Iris pigment epithelial cell (primary cell): ENCODE data around the gene FPGS.
"Not testable (repeated sequence)": the region's sequence is repeated elsewhere in the genome, so short reads cannot be mapped to it uniquely, and the experiment has no call there.

ENCODE experiments used
- DNase-seq: peaks from one replicate; pipeline ENCODE4 v3.0.0-alpha.2; 2011; ENCODE audit warnings: low read depth

Gene FPGS

GRCh38 chr9:127802576-127803443 lies at the start of gene FPGS:
FPGS (plus strand) TSS chr9:127802882; CDS start chr9:127802925, 43 bp downstream.
- DNase-seq = peak; percentile 79

- no peak for DNase-seq
Measured at GRCh38 chr9:127753148-127753547, 49.5 kb upstream of the FPGS start.

- no peak for DNase-seq
Measured at GRCh38 chr9:127753622-127754021, 49.1 kb upstream of the FPGS start.

DNA sequence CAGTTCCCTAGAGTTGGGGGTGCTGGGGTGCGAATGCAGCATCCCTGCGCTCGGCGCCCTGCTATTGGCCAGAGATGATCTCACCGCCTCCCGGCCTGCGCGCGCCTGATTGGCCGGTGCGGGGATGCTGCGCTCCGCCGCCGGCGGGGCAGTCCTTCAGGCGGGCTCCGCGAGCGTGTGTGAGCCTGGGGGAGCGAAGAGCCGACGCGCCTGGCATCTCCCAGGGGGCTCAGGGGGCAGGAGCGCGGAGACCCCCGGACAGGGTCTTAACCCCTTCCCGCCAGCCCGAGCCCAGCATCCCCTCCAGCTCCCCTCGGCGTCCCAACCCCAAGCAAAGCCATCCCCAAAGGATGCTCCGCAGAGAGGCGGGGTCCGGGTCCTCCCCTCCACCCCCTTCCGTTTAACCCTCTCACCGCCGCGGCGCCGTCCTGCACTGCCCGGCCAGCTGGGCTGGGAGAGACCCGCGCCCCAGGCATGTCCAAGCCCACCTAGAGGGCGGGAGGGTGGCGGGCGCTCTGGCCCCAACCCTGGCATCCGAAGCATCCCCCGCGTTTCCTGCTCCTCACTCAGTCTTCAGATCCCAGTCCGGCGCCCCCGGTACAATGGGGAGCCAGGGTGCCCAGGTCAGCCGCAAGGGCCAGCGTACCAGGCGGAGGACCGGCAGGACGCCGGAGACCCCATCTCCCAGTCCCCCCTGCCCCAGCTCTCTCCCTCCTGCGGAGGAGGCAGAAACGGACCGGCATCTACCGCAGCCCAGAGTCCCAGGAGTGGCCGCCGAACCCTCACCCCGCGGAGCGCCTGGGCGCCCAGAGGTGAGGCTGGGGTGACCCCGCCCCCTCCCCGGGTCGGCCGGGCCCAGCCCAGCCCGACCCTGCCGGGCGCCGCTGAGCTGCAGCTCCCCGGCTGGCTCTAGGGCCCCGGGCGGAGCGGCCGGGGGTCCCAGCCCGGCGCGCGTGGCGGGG lies 48.3 kb upstream of the FPGS start:
- DNase-seq = no peak

DNA sequence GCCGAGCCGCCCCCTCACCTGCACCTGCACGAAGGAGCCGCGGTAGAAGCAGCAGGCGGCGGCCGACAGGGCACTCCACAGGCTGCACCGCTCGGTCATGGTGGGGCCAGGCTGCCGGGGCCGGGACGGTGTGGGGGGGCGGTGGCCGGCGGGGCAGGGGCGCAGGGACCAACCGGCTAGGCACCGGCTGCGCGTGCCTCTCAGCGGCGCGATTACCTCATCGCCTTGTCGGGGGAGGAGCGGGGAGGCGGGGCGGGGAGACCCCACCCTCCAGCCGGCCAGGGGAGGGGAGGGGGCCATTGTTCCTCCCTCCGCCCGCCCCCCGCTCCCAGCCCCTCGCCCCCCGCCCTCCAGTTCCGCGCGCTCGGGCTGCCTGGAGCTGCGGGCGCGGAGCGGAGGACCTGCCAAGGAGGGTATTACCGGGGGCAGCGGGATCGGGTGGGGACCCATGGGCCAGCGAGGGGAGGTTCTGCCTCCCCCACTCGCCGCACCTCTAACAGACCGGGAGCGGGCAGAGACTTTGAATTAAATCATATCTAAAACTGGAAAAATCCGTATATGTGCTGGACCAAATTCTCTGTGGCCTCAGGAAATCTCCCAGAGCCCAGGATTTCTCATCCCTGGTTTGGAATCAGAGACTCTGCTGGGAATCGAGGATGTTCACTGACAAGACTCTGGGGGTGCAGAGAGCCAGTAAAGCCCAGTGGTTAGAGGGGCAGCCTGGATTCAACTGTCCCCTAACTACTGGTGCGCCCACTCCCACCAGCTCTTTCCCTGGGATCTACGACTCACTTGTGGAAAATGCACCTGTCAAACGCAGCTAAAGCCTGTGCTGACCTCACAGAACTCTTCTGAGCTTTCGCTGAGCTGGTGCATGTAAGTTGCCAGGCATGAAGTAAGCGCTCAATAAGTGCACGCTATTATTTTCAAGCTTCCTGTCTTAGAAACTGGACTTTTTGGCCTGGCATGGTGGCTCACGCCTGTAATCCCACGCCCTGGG lies 47.3 kb upstream of the FPGS start:
- no peak for DNase-seq

DNA sequence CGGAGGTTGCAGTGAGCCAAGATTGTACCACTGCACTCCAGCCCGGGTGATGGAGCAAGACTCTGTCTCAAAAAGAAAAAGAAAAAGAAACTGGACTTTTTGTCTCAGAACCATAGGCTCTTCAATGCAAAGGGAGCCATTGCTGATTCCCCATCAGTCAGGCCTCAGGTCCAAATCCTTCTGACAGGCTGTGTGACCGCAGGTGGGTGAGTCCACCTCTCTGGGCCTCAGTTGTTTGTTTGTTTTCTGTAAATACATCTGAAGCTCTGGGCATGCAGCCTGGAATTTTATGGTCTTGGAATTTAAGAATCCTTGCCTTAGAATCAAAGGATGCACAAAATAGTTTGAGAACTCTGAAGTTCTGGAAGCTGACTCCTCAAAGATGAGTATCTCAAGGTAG lies 46.4 kb upstream of the FPGS start:
- no peak for DNase-seq

GRCh38 chr9:127756776-127757175 lies 45.9 kb upstream of the FPGS start:
- DNase-seq = not testable (repeated sequence)

DNA sequence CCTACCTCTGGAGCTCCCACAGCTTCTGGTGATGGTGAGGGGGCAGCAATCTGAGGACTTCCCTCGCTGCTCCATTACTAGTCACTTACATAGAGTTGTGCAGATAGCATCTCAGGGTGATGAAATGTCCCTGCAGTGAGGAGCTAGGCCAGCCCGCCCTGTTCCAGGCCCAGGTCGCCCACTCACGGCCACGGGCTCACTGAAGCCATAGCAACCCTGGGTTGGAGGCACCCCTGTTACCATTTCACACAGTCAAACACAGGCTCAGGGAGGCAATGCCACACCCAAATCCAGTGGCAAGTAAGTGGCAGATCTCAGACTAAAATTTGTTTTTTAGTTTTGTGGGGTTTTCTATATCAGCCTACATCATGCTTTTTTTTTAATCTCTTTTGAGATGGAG lies 43.8 kb upstream of the FPGS start:
- DNase-seq = no peak

GRCh38 chr9:127761061-127761460 lies 41.6 kb upstream of the FPGS start:
- DNase-seq = no peak

GRCh38 chr9:127761491-127761956 lies 41.2 kb upstream of the FPGS start:
- DNase-seq = no peak

DNA sequence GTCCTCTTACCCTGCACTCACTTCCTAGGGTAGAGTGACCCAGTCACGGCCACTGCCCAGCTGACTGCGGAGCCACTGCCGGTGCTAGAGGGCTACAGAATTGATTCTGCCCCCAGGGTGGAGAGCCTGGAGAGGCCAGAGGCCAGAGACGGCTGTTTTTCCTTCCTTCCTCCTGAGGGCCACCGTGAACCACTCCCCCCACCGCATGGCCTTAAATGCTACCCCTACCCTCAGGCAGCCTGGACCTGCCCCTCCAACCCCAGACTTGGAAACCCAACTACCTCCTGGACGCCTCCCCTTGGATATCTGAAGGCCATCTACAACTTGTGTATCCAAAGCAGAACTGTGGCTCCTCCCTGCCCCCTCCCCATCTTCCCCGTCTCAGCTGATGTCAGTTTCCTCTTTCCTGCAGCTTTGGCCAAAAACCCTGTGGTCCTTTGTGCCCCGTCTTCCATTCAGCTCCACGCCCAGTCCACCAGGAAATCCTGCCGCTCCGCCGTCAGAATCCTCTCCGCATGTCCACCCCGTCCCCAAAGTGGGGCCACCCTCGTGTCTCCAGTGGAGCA lies 40.5 kb upstream of the FPGS start:
- no peak for DNase-seq

GRCh38 chr9:127763918-127764384 lies 38.7 kb upstream of the FPGS start:
- DNase-seq = no peak

DNA sequence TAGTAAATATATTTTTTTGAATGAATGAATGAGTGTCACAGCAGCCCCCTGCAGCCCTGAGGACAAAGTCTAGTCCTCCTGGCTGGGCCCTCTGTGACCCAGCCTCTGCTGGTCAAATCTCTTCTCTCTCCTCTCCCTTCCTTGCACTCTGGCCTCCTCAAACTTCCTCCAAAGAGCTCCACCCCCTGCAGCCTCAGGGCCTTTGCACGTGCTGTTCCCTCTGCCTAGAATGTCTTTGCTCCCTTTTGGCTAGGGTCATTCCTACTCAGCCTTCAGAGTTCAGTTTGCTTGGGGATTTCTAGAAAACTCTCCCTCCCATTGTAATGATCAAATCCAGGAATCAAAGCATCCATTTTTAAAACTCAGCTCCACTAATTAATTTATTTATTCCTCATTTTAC lies 37.3 kb upstream of the FPGS start:
- no peak for DNase-seq

GRCh38 chr9:127767410-127767809 lies 35.3 kb upstream of the FPGS start:
- no peak for DNase-seq

DNA sequence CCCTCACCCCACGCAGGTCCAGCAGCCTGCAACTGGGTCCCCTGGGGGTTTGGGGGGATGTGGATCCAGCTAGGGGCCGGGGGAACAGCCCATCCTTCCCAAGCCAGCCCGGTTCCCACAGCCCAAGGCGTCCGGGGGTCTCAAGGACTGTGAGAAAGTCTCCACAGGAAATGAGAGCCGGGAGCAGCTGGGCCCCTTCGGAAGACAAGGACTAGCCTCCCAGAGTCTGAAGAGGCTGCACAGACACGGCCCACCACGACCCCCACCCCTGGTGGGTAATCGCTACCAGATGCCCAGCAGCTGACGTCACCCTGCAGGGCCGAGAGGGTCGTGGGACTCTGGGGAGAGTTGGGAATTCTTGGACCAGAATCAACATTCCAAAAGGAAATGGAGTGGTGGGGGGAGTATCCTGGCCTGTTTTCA lies 34.8 kb upstream of the FPGS start:
- DNase-seq = no peak

DNA sequence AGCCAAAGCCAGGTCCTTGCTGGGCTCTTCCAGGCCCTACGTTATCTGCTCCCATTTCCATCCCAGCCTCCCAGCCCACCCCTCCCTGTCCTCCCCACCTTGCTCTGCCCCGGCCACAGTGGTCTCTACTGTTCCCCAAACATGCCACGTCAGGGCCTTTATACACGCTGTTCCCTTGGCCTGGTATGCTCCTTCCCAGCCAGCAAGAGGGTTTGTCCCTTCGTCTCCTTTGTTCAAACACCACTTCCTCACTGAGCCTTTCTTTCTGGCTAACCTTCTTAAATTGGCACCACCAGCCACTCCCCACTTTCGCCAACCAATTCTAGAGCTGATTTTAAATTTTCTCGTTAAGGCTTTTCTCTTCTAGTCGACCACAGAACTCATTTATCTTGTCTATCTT lies 34.0 kb upstream of the FPGS start:
- no peak for DNase-seq

DNA sequence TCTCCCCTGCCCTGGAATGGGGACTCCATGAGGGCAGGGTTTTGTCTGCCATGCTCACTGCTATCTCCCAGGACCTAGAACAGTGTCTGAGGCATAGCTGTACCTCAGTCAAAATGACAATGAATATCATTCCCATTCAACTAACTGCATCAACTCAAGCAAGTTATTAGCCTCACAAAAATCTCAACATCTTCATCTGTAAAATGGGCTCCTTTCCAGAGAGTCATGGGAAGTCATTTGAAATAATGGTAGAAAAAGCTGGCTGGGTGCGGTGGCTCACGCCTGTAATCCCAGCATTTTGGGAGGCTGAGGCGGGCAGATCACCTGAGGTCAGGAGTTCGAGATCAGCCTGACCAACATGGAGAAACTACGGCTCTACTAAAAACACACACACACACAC lies 33.6 kb upstream of the FPGS start:
- no peak for DNase-seq

GRCh38 chr9:127769929-127770582 lies 32.6 kb upstream of the FPGS start:
- DNase-seq = no peak

- no peak for DNase-seq
Measured at GRCh38 chr9:127770583-127770904, 32.1 kb upstream of the FPGS start.

DNA sequence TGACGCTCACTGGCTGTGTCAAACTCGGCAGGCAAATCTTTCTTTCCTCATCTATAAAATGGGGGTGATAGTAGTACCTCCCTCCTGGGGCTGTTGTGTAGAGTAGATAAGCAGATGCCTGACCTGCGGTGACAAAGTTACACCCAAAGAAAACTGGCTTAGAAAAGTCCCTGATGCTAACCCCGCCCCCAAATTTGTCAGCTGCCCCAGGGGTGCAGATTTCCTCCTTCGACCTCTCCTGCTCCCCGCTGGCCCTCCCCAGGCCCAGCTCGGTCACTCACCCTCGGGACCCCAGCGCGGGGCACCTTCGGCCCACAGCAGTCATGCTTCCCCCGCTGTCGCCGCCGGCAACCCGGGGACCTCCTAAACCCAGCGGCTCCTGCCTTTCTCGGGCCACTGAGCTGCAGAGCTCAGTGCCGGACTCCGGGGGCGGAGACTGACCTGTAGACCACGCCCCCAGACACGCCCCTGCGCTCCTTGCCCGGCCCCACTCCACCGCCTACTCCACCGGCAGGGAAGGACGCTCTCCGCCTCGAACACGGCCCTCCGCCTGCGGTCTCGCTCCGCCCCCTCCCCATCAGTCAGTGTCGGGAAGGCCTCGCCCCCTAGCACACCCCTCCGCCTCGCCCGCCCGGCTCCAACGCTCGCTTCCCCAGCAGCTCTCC lies 31.6 kb upstream of the FPGS start:
- DNase-seq = peak; percentile 99
